ENCODE results near the gene EXOC3. TPM values are rescaled to one million over a fixed set of nuclear protein-coding genes. Genes with fewer than 3 reads are reported as not detected.

The EXOC3 gene
- total and polyA plus RNA-seq, 2 of the 8 experiments (the other 6 are each of a cell fraction or from before 2014, with no cell fraction given): 14.4 to 30.0 TPM

GRCh38 chr5:472656-473550 lies 29.9 kb downstream of the EXOC3 start (continued):
- TF ChIP-seq CHD7 (IDR thresholded peaks at IDR 0.05; ENCODE audit: insufficient replicate concordance, low read length): no peak
- no peak for TF ChIP-seq ATF3 (IDR thresholded peaks at IDR 0.05; ENCODE audit: insufficient read depth, low read depth, low read length)
- no peak for TF ChIP-seq JUN (IDR thresholded peaks at IDR 0.05; ENCODE audit: low read depth, low read length)
- TF ChIP-seq SIRT6 (IDR thresholded peaks at IDR 0.05; ENCODE audit: low read length): no peak
- TF ChIP-seq POU5F1 (IDR thresholded peaks at IDR 0.05; ENCODE audit: low read depth, low read length): no peak
- TF ChIP-seq HDAC2 (IDR thresholded peaks at IDR 0.05; ENCODE audit: borderline replicate concordance in 1 of 2, low read depth in 2 of 2, low read length in 2 of 2): no peak
- no peak for TF ChIP-seq CHD2 (IDR thresholded peaks at IDR 0.05; ENCODE audit: low read length)
- no peak for TF ChIP-seq SP1 (IDR thresholded peaks at IDR 0.05; ENCODE audit: low read depth, low read length)
- TF ChIP-seq NANOG (IDR thresholded peaks at IDR 0.05; ENCODE audit: insufficient read depth, low read depth, low read length, poor library complexity, severe bottlenecking): no peak
